Trophoblast cell (in vitro differentiated cells and primary cell): Measurements from ENCODE around the gene SF3A1.

Experiments used
- DNase-seq, 2 donors: peaks; one replicate each; pipeline ENCODE4 v3.0.0-alpha.2; 2016
- H2AFZ ChIP-seq: 2 replicates; pipeline ENCODE4 v1.6.1; 2013; ENCODE audit warnings: low read length, moderate library complexity, mild to moderate bottlenecking; ENCODE audit not compliant: insufficient read depth, poor library complexity
- H2AK5ac ChIP-seq: 2 replicates; pipeline ENCODE4 v1.6.1; 2013; ENCODE audit warnings: mild to moderate bottlenecking, low read length
- H2BK120ac ChIP-seq: 2 replicates; pipeline ENCODE4 v1.6.1; 2013; ENCODE audit warnings: low read length, mild to moderate bottlenecking, moderate library complexity; ENCODE audit not compliant: insufficient read depth, poor library complexity
- H2BK12ac ChIP-seq: 2 replicates; pipeline ENCODE4 v1.6.1; 2013; ENCODE audit warnings: mild to moderate bottlenecking, low read length, moderate library complexity
- H2BK5ac ChIP-seq: 2 replicates; pipeline ENCODE4 v1.6.1; 2013; ENCODE audit warnings: low read length, low read depth, moderate library complexity, mild to moderate bottlenecking; ENCODE audit not compliant: poor library complexity
- H3K14ac ChIP-seq: 2 replicates; pipeline ENCODE4 v1.6.1; 2013; ENCODE audit warnings: mild to moderate bottlenecking, low read length
- H3K18ac ChIP-seq: 2 replicates; pipeline ENCODE4 v1.6.1; 2013; ENCODE audit warnings: mild to moderate bottlenecking, low read length
- H3K23ac ChIP-seq: 2 replicates; pipeline ENCODE4 v1.6.1; 2013; ENCODE audit warnings: low read length
- H3K27ac ChIP-seq: 2 replicates; pipeline ENCODE4 v1.5.1; 2013; ENCODE audit warnings: low read depth, mild to moderate bottlenecking, inconsistent platforms, low read length, moderate library complexity
- H3K27me3 ChIP-seq: 2 replicates; pipeline ENCODE4 v1.6.1; 2013; ENCODE audit warnings: inconsistent platforms, mild to moderate bottlenecking, low read length, moderate library complexity; ENCODE audit not compliant: insufficient read depth
- H3K36me3 ChIP-seq, 2 experiments: 1 replicate in 1 of 2; 2 replicates in 1 of 2; pipeline ENCODE4 v1.6.1; 2013; ENCODE audit warnings: low read length in 2 of 2, mild to moderate bottlenecking in 2 of 2, moderate library complexity in 1 of 2; ENCODE audit not compliant: insufficient read depth in 2 of 2, control insufficient read depth in 1 of 2
- H3K4ac ChIP-seq: 2 replicates; pipeline ENCODE4 v1.6.1; 2013; ENCODE audit warnings: low read depth, mild to moderate bottlenecking, low read length, moderate library complexity
- H3K4me1 ChIP-seq, 2 experiments: 1 replicate in 1 of 2; 2 replicates in 1 of 2; pipeline ENCODE4 v1.6.1; 2013; ENCODE audit warnings: low read length in 2 of 2, mild to moderate bottlenecking in 2 of 2, moderate library complexity in 1 of 2; ENCODE audit not compliant: insufficient read depth in 2 of 2, control insufficient read depth in 1 of 2
- H3K4me2 ChIP-seq: 2 replicates; pipeline ENCODE4 v1.6.1; 2013; ENCODE audit warnings: inconsistent platforms, mild to moderate bottlenecking, low read length, moderate library complexity
- H3K4me3 ChIP-seq: 2 replicates; pipeline ENCODE4 v1.5.1; 2013; ENCODE audit warnings: mild to moderate bottlenecking, low read depth, low read length, inconsistent platforms
- H3K79me1 ChIP-seq: one replicate; pipeline ENCODE4 v1.6.1; 2013; ENCODE audit warnings: low read length
- H3K79me2 ChIP-seq: 2 replicates; pipeline ENCODE4 v1.6.1; 2013; ENCODE audit warnings: low read length, mild to moderate bottlenecking; ENCODE audit not compliant: control insufficient read depth, insufficient read depth, poor library complexity
- H3K9ac ChIP-seq: 2 replicates; pipeline ENCODE4 v1.6.1; 2013; ENCODE audit warnings: mild to moderate bottlenecking, low read length
- H3K9me3 ChIP-seq: 2 replicates; pipeline ENCODE4 v1.6.1; 2013; ENCODE audit warnings: low read depth, mild to moderate bottlenecking, control low read depth, inconsistent platforms, low read length; ENCODE audit not compliant: insufficient read depth
- H4K12ac ChIP-seq: 2 replicates; pipeline ENCODE4 v1.6.1; 2013; ENCODE audit warnings: low read depth, mild to moderate bottlenecking, low read length, moderate library complexity
- H4K8ac ChIP-seq: 2 replicates; pipeline ENCODE4 v1.6.1; 2013; ENCODE audit warnings: low read depth, mild to moderate bottlenecking, low read length, moderate library complexity
- H4K91ac ChIP-seq: one replicate; pipeline ENCODE4 v1.6.1; 2013; ENCODE audit warnings: low read depth, mild to moderate bottlenecking, low read length, moderate library complexity
- WGBS: extraction: QIAGEN DNeasy Blood & Tissue Kit; methylation state at CpG from one replicate; pipeline ENCODE4 v1.1.7; 2013; ENCODE audit warnings: missing lambda C conversion rate; ENCODE audit not compliant: insufficient read length, insufficient coverage; ENCODE audit errors: extremely low coverage; 5-methylcytosine and 5-hydroxymethylcytosine counted together

SF3A1 gene

DNA sequence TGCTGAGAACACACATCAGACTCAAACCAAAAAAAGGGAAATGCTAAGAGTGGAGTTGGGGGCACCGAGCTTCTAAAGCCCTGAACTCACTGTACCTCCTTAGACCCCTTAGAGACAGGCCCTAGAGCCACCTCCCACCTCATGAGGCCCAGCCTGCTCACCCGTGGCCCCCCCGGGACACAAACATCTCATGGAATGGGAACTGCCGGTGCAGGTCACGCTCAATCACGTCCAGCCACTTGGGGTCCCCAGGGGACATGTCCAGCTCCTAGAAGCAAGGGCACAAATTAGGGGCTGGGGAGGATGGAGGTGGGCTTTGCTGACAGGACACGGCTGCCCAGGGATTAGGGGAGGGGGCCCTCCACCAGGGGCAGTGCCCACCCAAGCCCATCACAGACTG is 61.1 kb downstream of the SF3A1 start:
- Histone ChIP-seq H3K27ac (no peak overlapping the region), H3K9me3 (no peaks in the 10 kb centered on the region), H3K4me1 (peaks cover 33 to 42% of the 10 kb centered on the region in 2 experiments), H2BK5ac (no peak overlapping the region), H3K9ac (no peak overlapping the region), H3K4me2 (no peak overlapping the region), H2AK5ac (no peak overlapping the region), H2BK12ac (no peak overlapping the region), H4K12ac (no peak overlapping the region), H3K14ac (no peak overlapping the region), H4K8ac (no peak overlapping the region), H4K91ac (no peak overlapping the region), H3K79me2 (peaks cover 5% of the 10 kb centered on the region), H3K23ac (no peak overlapping the region), H3K4me3 (no peak overlapping the region), H2AFZ (no peak overlapping the region), H3K18ac (peak overlapping the region; percentile 25), H3K27me3 (no peaks in the 10 kb centered on the region), H3K4ac (peak overlapping the region; percentile 11), H2BK120ac (no peak overlapping the region), H3K79me1 (peaks cover 19% of the 10 kb centered on the region), H3K36me3 (peaks cover 84 to 86% of the 10 kb centered on the region in 2 experiments)
- no CpG with 5 or more reads among the region's 7 CpGs for WGBS
- no peak for DNase-seq

DNA sequence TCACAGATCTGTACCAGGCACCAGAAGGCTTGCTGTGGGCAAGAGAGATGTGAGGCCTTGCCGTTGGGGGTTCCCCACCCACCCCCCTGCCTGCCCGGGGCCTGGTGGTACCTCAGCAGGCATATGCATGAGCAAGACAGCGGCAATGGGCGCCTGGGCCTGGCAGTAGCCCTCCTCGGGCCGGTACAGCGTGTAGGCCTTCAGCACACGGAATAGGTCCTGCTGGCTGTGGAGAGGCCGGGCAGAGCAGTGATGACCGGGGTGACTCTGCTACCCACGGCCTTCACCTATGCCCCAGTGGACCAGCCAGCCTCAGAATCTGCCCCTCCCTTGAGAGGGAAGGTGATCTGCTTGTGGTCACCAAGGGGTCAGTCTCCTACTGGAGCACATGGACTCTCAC is 61.9 kb downstream of the SF3A1 start:
- H3K4ac ChIP-seq: no peak overlapping the region
- no peak overlapping the region for H3K23ac ChIP-seq
- no peak overlapping the region for H3K9ac ChIP-seq
- no peak overlapping the region for H2BK5ac ChIP-seq
- H2BK120ac ChIP-seq: no peak overlapping the region
- no peak overlapping the region for H3K4me2 ChIP-seq
- peaks cover 5% of the 10 kb centered on the region for H3K79me2 ChIP-seq
- no peak for DNase-seq
- no peak overlapping the region for H4K12ac ChIP-seq
- no peak overlapping the region for H2AFZ ChIP-seq
- H3K27me3 ChIP-seq: no peaks in the 10 kb centered on the region
- H3K4me1 ChIP-seq: peaks cover 39 to 45% of the 10 kb centered on the region in 2 experiments
- no peak overlapping the region for H4K8ac ChIP-seq
- no peak overlapping the region for H3K27ac ChIP-seq
- H3K4me3 ChIP-seq: no peak overlapping the region
- H3K9me3 ChIP-seq: no peaks in the 10 kb centered on the region
- WGBS: no CpG with 5 or more reads among the region's 11 CpGs
- H2AK5ac ChIP-seq: no peak overlapping the region
- peaks cover 78 to 80% of the 10 kb centered on the region in 2 experiments for H3K36me3 ChIP-seq
- H4K91ac ChIP-seq: no peak overlapping the region
- no peak overlapping the region for H2BK12ac ChIP-seq
- H3K14ac ChIP-seq: no peak overlapping the region
- peak overlapping the region; percentile 31 for H3K18ac ChIP-seq
- H3K79me1 ChIP-seq: peaks cover 16% of the 10 kb centered on the region

- Histone ChIP-seq H3K9me3 (no peaks in the 10 kb centered on the region), H4K8ac (no peak overlapping the region), H2BK12ac (no peak overlapping the region), H2BK120ac (no peak overlapping the region), H3K23ac (no peak overlapping the region), H3K9ac (no peak overlapping the region), H3K27me3 (no peaks in the 10 kb centered on the region), H3K4me2 (no peak overlapping the region), H3K18ac (no peak overlapping the region), H3K79me1 (peaks cover 14% of the 10 kb centered on the region), H3K4me1 (peaks cover 35 to 41% of the 10 kb centered on the region in 2 experiments), H4K91ac (no peak overlapping the region), H4K12ac (peak overlapping the region; percentile 9), H3K79me2 (peaks cover 6% of the 10 kb centered on the region), H2AFZ (no peak overlapping the region), H3K27ac (no peak overlapping the region), H2AK5ac (no peak overlapping the region), H3K36me3 (peaks cover 73 to 74% of the 10 kb centered on the region in 2 experiments), H3K4me3 (no peak overlapping the region), H3K14ac (no peak overlapping the region), H2BK5ac (no peak overlapping the region), H3K4ac (no peak overlapping the region)
- no peak for DNase-seq
- no CpG with 5 or more reads among the region's 9 CpGs for WGBS
These were observed 62.6 kb downstream of the SF3A1 start for GRCh38 chr22:30294066-30294465.

- Histone ChIP-seq H3K27me3 (no peaks in the 10 kb centered on the region), H3K9me3 (no peaks in the 10 kb centered on the region), H3K4me1 (peaks cover 31 to 40% of the 10 kb centered on the region in 2 experiments), H3K27ac (no peak overlapping the region), H3K4me3 (no peak overlapping the region), H3K79me1 (peaks cover 17% of the 10 kb centered on the region), H2BK120ac (no peak overlapping the region), H3K18ac (no peak overlapping the region), H2BK5ac (no peak overlapping the region), H4K91ac (no peak overlapping the region), H3K79me2 (peaks cover 6% of the 10 kb centered on the region), H3K4ac (no peak overlapping the region), H4K12ac (no peak overlapping the region), H3K23ac (no peak overlapping the region), H4K8ac (no peak overlapping the region), H2AK5ac (no peak overlapping the region), H2AFZ (no peak overlapping the region), H2BK12ac (no peak overlapping the region), H3K14ac (no peak overlapping the region), H3K4me2 (no peak overlapping the region), H3K9ac (no peak overlapping the region), H3K36me3 (peaks cover 65 to 68% of the 10 kb centered on the region in 2 experiments)
- DNase-seq: no peak
- no CpG with 5 or more reads among the region's 7 CpGs for WGBS
These were observed 63.7 kb downstream of the SF3A1 start for GRCh38 chr22:30293026-30293425.
